GM12874 (cell line): ENCODE measurements around the gene RNASE4.

Source experiments
- TF ChIP-seq, protein P1 (sequence below): IDR thresholded peaks from 2 replicates; pipeline ENCODE4 v1.5.1; 2011; ENCODE audit warnings: low read depth, mild to moderate bottlenecking, control low read depth, low read length, moderate library complexity; ENCODE audit not compliant: insufficient read depth

The RNASE4 gene

DNA sequence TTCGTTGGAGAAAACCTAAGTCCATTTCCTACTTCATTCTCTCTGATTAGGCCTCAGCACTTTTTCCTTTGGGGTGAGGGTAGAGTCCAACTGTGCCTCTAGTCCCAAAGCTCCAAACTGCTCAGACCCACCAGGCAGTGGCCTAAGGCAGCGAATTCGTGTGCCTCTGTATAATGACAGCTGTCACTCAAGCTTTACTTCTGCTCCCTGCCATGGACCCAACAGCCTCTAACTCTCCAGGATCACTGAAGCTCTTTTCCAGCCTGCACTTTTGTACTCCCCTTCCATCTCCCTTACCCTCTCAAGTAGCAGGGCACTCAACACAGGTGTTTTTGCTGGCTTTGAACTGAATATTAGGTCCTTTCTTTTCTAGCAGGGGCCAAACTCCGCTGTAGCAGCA is 28.1 kb upstream of the RNASE4 start:
- TF ChIP-seq, protein P1, sequence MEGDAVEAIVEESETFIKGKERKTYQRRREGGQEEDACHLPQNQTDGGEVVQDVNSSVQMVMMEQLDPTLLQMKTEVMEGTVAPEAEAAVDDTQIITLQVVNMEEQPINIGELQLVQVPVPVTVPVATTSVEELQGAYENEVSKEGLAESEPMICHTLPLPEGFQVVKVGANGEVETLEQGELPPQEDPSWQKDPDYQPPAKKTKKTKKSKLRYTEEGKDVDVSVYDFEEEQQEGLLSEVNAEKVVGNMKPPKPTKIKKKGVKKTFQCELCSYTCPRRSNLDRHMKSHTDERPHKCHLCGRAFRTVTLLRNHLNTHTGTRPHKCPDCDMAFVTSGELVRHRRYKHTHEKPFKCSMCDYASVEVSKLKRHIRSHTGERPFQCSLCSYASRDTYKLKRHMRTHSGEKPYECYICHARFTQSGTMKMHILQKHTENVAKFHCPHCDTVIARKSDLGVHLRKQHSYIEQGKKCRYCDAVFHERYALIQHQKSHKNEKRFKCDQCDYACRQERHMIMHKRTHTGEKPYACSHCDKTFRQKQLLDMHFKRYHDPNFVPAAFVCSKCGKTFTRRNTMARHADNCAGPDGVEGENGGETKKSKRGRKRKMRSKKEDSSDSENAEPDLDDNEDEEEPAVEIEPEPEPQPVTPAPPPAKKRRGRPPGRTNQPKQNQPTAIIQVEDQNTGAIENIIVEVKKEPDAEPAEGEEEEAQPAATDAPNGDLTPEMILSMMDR: no peak

DNA sequence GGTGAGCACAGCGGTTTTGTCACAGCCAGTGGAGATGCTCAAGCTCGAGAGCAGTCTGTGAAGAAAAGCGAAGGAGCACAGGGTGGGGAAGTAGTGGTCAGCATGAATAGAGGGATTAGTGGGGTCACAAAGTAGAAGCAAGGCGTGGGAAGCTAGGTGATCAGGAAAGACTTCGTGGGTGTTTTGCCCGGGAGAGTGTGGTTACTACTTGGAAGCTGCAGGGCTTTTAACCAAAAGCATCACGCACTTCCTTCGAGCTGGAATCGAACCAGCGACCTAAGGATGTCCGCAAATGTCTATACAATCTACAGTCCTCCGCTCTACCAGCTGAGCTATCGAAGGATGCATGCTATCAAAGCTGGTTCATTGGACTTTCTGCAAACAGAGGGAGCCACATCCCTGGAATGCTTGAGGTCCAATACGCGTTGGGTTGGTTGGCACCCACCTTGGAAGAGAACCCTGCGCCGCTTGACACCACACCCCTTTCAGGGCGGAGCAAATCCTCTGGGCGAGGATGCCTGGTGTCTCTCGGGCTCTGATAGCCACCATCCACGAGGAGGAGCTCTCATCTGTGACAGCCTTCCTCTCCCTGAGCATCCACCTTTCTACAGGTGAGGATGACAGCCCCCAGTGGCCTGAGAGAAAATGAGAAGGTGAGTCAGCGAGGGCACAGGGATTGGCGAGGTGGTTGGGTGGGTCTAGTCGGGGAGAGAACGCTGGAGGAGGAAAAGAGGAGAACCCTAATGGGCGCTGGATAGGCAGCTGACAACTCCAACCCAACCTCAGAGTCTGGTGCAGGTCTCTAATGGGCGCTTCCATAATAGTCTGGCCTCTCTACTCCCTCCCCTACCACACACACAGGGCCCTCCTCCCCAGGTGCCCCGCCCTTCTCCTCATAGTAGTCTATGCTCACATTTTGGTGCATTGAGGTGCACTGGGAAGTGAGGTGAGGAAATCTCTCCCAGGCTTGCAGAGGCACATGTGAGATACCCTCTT is 26.8 kb upstream of the RNASE4 start:
- TF ChIP-seq, protein P1: peak; percentile 25; the same call in 1 of the 2 replicates

DNA sequence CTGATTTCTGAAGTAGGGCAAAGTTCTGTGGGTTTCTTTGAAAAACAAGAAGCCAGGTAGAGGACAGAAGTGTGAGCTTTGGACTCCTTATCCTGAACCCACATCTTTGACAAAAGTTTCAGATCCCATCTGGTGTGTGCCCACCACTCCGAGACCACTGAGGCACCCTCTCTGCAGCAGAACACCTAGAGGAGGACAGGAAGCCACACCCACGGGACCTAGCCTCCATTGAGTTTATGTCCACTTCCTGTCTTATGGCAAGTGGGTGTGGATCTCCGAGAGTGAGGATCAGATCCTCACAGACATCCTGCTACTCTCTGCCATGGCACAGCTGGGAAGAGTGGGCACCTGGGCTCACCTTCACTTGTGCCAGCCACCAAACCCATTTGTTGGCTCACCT is 26.1 kb upstream of the RNASE4 start:
- TF ChIP-seq, protein P1: no peak

DNA sequence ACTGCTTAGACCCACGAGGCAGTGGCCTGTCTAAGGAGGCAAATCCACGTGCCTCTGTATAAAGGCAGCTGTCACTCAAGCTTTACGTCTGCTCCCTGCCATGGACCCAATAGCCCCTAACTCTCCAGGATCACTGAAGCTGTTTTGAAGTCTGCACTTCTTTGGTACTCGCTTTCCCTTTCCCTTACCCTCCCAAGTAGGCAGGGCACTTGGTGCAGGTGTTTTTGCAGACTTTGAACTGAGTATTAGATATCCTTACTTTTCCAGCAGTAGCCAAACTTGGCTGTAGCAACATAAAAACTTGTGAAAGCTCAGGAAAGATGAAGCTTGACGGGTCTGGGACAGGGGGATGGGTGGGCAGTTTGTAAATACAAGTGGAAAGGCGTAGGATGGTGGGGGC is 25.0 kb upstream of the RNASE4 start:
- TF ChIP-seq, protein P1: no peak

DNA sequence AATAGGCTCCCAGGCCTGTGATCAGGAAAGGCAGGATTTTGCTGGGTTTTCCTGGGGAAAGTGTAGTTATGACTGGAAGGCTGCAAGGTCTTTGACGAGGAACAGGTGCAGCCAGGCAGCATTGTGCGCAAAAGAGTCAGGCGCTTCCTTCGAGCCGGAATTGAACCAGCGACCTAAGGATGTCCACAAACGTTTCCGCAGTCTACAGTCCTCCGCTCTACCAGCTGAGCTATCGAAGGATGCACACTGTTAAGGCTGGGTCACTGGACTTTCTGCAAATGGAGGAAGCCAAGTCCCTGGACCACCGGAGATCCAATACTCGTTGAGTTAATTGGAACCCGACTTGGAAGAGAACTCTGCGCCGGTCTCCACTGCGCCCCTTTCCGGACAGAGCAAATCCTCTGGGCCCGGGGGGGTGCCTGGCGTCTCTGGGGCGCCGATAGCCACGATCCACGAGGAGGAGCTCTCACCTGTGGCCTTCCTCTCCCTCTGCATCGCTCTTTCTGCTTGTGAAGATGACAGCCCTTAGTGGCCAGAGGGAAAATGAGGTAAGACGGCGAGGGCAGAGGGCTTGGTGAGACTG is 24.5 kb upstream of the RNASE4 start:
- TF ChIP-seq, protein P1: no peak

DNA sequence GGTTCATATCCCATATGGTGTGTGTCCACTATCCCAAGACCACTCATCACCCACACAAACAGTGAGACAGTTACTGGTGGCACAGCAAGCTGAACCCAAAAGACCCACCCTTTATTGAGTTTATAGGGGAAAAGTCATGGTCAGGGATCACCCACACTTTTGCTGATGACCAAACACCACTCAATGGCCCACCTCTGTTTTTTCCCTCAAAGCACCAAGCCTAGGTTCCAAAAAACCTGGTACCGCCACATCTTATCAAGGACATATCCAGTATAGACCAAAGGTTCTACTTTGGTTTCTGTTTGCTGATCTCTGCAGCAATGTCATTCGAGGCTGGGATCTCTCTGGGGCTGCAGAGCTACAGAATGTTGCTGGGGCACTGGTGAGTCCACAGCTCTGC is 23.2 kb upstream of the RNASE4 start:
- TF ChIP-seq, protein P1: no peak

DNA sequence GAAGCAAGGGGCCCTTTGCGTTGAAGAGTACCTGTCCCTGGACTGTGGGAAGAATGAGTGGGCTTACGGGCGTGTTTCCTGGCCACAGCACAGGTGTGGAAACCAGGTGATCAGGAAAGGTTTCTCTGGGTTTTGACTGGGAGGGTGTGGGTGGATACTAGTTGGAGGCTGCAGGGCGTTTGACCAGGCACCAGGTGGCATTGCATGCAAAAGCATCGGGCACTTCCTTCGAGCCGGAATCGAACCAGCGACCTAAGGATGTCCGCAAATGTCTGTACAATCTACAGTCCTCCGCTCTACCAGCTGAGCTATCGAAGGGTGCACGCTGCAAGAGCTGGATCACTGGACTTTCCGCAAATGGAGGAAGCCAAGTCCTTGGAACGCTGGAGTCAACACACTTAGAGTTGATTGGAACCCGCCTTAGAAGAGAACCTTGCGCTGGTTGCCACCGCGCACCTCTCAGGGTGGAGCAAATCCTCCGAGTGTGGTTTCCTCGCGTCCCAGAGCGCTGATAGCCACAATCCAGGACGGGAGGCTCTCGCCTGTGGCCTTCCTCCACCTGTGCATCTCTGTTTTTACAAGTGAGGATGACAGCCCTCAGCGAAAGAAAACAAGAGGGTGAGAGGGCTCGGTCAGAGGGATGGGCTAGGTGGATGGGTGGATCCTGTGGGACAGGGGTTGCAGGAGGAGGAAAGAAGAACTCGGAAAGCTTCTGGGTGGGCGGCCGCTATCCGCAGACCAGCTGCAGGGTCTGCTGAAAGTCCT is 21.2 kb upstream of the RNASE4 start:
- TF ChIP-seq, protein P1: peak; percentile 75
